Right atrium auricular region (tissue), 2 donors: Measurements from ENCODE around the gene PRKAG1. TPM values are rescaled to one million over a fixed set of nuclear protein-coding genes. Genes with fewer than 3 reads are reported as not detected.

ENCODE experiments used
- DNase-seq: peaks from one replicate; pipeline ENCODE4 v3.0.0-alpha.2; 2019; ENCODE audit warnings: low spot score
- H3K27ac ChIP-seq, 2 donors: fragments of 200-600 bp; sonication (generic); 1 replicate in 1 of 2; 2 replicates in 1 of 2; pipeline ENCODE4 v1.5.1; 2016 to 2019
- H3K27me3 ChIP-seq, 2 donors: fragments of 200-600 bp; sonication (generic); one replicate each; pipeline versions ENCODE4 v1.5.1 to v1.6.0; 2017 to 2019
- H3K36me3 ChIP-seq: fragments of 200-600 bp; sonication (generic); one replicate; pipeline ENCODE4 v1.5.1; 2016
- H3K4me1 ChIP-seq, 2 donors: fragments of 200-600 bp; sonication (generic); one replicate each; pipeline versions ENCODE4 v1.5.1 to v1.6.0; 2017 to 2019
- H3K4me3 ChIP-seq, 2 donors: fragments of 200-600 bp; sonication (generic); 1 replicate in 1 of 2; 2 replicates in 1 of 2; pipeline ENCODE4 v1.5.1; 2017 to 2019; ENCODE audit warnings: mild to moderate bottlenecking in 1 of 2, moderate library complexity in 1 of 2
- H3K9me3 ChIP-seq, 2 donors: fragments of 200-600 bp; sonication (generic); one replicate each; pipeline ENCODE4 v1.5.1; 2019
- CTCF ChIP-seq, 2 donors: fragments of 200-600 bp; sonication (generic); IDR thresholded peaks; one replicate each; pipeline ENCODE4 v1.5.1; 2019; ENCODE audit warnings: antibody characterized with exemption in 2 of 2
- total RNA-seq, 2 donors: library from RNA; depleted of rRNA; stranded (reverse); fragments of >200 nt; gene quantifications; one replicate each; pipeline ENCODE4 v1.1.0, GENCODE V29; 2016

Gene PRKAG1
- total RNA-seq, 2 donors from 2014 or later = 68.5 to 74.8 TPM

DNA sequence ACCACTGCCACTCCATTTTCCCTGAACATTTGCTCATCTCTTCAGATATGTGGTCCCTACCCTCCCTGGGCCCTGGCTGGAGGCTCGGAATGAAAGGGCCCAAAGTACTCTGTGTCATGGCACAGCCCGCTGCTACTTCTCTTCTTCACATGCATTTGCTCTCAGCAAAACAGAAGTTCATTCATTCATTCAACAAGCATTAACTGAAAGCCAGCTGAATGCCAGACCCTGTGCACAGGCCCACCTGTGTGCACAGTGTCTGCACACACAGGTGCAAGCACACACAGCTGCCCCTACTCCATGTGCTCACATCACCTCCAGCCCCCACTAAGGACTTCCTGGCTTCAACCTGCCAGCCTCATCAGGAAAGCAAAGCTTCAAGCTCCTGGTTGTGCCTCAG lies 32.7 kb downstream of the PRKAG1 start:
- no peak for TF ChIP-seq CTCF (IDR thresholded peaks at IDR 0.05)
- no peaks in the 10 kb centered on the region for H3K9me3 ChIP-seq
- H3K27ac ChIP-seq = peak overlapping the region in 1 of 2 donors; percentile 41
- H3K27me3 ChIP-seq = peaks cover 0 to 9% of the 10 kb centered on the region in 2 donors
- no peak overlapping the region for H3K4me3 ChIP-seq
- no peaks in the 10 kb centered on the region for H3K36me3 ChIP-seq
- H3K4me1 ChIP-seq = peaks cover 0 to 19% of the 10 kb centered on the region in 2 donors
- DNase-seq = no peak

- Histone ChIP-seq H3K36me3 (no peaks in the 10 kb centered on the region), H3K27ac (peak overlapping the region in 1 of 2 donors; percentile 41), H3K9me3 (no peaks in the 10 kb centered on the region), H3K27me3 (peaks cover under 1 to 13% of the 10 kb centered on the region in 2 donors), H3K4me1 (peaks cover 0 to 23% of the 10 kb centered on the region in 2 donors), H3K4me3 (no peak overlapping the region)
- TF ChIP-seq CTCF (IDR thresholded peaks at IDR 0.05) = no peak
- no peak for DNase-seq
Measured at GRCh38 chr12:48985475-48985897, 33.1 kb downstream of the PRKAG1 start.

GRCh38 chr12:48982397-48983080 lies 36.0 kb downstream of the PRKAG1 start:
- H3K27ac ChIP-seq = no peak overlapping the region
- no peak for DNase-seq
- no peak for TF ChIP-seq CTCF (IDR thresholded peaks at IDR 0.05)
- H3K27me3 ChIP-seq = peaks cover 7 to 40% of the 10 kb centered on the region in 2 donors
- H3K36me3 ChIP-seq = no peaks in the 10 kb centered on the region
- H3K4me1 ChIP-seq = peaks cover 0 to 52% of the 10 kb centered on the region in 2 donors
- no peaks in the 10 kb centered on the region for H3K9me3 ChIP-seq
- H3K4me3 ChIP-seq = no peak overlapping the region

- Histone ChIP-seq H3K27me3 (peaks cover 7 to 40% of the 10 kb centered on the region in 2 donors), H3K4me1 (peaks cover 0 to 52% of the 10 kb centered on the region in 2 donors)
Measured at GRCh38 chr12:48981757-48982157, 36.8 kb downstream of the PRKAG1 start.

DNA sequence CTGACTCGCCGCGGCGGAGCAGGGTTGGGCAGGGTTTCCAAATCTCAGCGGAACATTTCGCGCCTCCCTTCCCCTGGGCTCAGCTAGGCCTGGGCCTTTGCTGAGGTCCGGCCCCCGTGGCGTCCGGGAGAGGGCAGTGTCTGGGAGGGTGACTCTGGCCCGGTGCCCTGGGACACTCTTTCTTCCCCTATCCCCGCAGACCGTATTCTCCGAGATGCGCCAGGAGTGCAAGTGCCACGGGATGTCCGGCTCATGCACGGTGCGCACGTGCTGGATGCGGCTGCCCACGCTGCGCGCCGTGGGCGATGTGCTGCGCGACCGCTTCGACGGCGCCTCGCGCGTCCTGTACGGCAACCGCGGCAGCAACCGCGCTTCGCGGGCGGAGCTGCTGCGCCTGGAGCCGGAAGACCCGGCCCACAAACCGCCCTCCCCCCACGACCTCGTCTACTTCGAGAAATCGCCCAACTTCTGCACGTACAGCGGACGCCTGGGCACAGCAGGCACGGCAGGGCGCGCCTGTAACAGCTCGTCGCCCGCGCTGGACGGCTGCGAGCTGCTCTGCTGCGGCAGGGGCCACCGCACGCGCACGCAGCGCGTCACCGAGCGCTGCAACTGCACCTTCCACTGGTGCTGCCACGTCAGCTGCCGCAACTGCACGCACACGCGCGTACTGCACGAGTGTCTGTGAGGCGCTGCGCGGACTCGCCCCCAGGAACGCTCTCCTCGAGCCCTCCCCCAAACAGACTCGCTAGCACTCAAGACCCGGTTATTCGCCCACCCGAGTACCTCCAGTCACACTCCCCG lies 37.4 kb downstream of the PRKAG1 start:
- peaks cover 0 to 50% of the 10 kb centered on the region in 2 donors for H3K4me1 ChIP-seq
- peaks cover 7 to 40% of the 10 kb centered on the region in 2 donors for H3K27me3 ChIP-seq
- H3K9me3 ChIP-seq = no peaks in the 10 kb centered on the region
- no peaks in the 10 kb centered on the region for H3K36me3 ChIP-seq
- no peak overlapping the region for H3K27ac ChIP-seq
- no peak for TF ChIP-seq CTCF (IDR thresholded peaks at IDR 0.05)
- DNase-seq = no peak
- H3K4me3 ChIP-seq = peak overlapping the region in 1 of 2 donors; percentile 45

More at GRCh38 chr12:48981757-48982157, 36.8 kb downstream of the PRKAG1 start:
- no peak for TF ChIP-seq CTCF (IDR thresholded peaks at IDR 0.05)
- no peak for DNase-seq
- Histone ChIP-seq H3K27ac (no peak overlapping the region), H3K36me3 (no peaks in the 10 kb centered on the region), H3K4me3 (no peak overlapping the region), H3K9me3 (no peaks in the 10 kb centered on the region)
